GM23338 (cell line): ENCODE results near the gene IL6R.

Experiments
- EZH2 ChIP-seq: fragments of 200-600 bp; sonication (generic); IDR thresholded peaks from one replicate; pipeline ENCODE4 v1.8.0; 2017; ENCODE audit warnings: antibody characterized with exemption, mild to moderate bottlenecking, low read depth; ENCODE audit not compliant: unreplicated experiment
- POLR2AphosphoS5 ChIP-seq: IDR thresholded peaks from 2 replicates; pipeline ENCODE4 v1.6.1; 2016; ENCODE audit warnings: antibody characterized with exemption, low read depth
- REST ChIP-seq: IDR thresholded peaks from one replicate; pipeline ENCODE4 v1.6.1; 2018; ENCODE audit warnings: antibody characterized with exemption; ENCODE audit not compliant: unreplicated experiment
- ZNF114 ChIP-seq: fragments of 250-450 bp; sonication (Bioruptor Pico); IDR thresholded peaks from 2 replicates; pipeline ENCODE4 v1.5.0; 2020; ENCODE audit warnings: mild to moderate bottlenecking, moderate library complexity
- ZNF331 ChIP-seq: fragments of 250-450 bp; sonication (Bioruptor Pico); IDR thresholded peaks from 2 replicates; pipeline ENCODE4 v1.5.0; 2020; ENCODE audit warnings: low read depth, mild to moderate bottlenecking, moderate library complexity
- TF ChIP-seq, protein P1 (sequence below), 2 experiments: fragments of 200-600 bp in 1 of 2; sonication (generic) in 1 of 2; conservative IDR thresholded peaks; 2 replicates each; pipeline versions ENCODE4 v1.5.1 to v1.6.1; 2016 to 2017; ENCODE audit warnings: antibody characterized with exemption in 2 of 2, low read depth in 2 of 2, mild to moderate bottlenecking in 2 of 2, moderate library complexity in 1 of 2
- TF ChIP-seq, protein P2 (sequence below): IDR thresholded peaks from 2 replicates; pipeline ENCODE4 v1.6.1; 2016; ENCODE audit warnings: antibody characterized with exemption

DNA sequence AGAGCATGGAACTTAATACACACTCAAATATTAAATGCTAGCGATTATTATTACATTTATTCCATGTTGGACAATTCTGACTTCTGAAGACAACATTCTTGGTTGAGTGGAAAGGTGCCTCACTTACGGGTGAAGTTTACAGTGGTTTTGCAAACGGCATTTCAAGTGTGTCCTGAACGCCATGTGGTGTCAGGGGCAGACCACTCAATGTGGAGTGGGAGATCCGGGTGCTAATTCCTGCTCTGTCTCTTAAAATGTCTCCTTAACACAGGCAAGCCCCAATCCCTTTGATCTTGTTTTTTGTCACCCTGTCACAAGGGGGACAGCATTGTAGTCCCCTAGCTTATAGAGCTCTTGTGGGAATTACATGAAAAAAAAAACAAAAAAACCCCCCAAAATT is 91.2 kb downstream of the IL6R start:
- no peak for TF ChIP-seq ZNF331 (CRISPR knock-in tag)
- TF ChIP-seq, protein P1, sequence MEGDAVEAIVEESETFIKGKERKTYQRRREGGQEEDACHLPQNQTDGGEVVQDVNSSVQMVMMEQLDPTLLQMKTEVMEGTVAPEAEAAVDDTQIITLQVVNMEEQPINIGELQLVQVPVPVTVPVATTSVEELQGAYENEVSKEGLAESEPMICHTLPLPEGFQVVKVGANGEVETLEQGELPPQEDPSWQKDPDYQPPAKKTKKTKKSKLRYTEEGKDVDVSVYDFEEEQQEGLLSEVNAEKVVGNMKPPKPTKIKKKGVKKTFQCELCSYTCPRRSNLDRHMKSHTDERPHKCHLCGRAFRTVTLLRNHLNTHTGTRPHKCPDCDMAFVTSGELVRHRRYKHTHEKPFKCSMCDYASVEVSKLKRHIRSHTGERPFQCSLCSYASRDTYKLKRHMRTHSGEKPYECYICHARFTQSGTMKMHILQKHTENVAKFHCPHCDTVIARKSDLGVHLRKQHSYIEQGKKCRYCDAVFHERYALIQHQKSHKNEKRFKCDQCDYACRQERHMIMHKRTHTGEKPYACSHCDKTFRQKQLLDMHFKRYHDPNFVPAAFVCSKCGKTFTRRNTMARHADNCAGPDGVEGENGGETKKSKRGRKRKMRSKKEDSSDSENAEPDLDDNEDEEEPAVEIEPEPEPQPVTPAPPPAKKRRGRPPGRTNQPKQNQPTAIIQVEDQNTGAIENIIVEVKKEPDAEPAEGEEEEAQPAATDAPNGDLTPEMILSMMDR (conservative IDR thresholded peaks at IDR 0.05; ENCODE audit: low read depth in 2 of 2) = no peak
- TF ChIP-seq, protein P2, sequence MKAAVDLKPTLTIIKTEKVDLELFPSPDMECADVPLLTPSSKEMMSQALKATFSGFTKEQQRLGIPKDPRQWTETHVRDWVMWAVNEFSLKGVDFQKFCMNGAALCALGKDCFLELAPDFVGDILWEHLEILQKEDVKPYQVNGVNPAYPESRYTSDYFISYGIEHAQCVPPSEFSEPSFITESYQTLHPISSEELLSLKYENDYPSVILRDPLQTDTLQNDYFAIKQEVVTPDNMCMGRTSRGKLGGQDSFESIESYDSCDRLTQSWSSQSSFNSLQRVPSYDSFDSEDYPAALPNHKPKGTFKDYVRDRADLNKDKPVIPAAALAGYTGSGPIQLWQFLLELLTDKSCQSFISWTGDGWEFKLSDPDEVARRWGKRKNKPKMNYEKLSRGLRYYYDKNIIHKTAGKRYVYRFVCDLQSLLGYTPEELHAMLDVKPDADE = no peak
- no peak for TF ChIP-seq POLR2AphosphoS5
- no peak for TF ChIP-seq EZH2
- no peak for TF ChIP-seq ZNF114 (CRISPR knock-in tag)
- no peak for TF ChIP-seq REST
